ENCODE measurements around the gene TLX1. TPM values are rescaled to one million over a fixed set of nuclear protein-coding genes. Genes with fewer than 3 reads are reported as not detected.

The TLX1 gene
- total RNA-seq, 2 experiments from 2014 or later: not detected

GRCh38 chr10:101161494-101162299, 30.6 kb downstream of the TLX1 start:
- POLR2A ChIA-PET: no interaction called here
- peaks cover 53% of the 10 kb centered on the region for H3K27me3 Mint-ChIP-seq

GRCh38 chr10:101162677-101163076, 31.6 kb downstream of the TLX1 start:
- CTCF ChIA-PET: no interaction called here
- Mint-ChIP-seq H3K9me3 (no peaks in the 10 kb centered on the region), H3K27ac (no peak overlapping the region), H3K4me1 (ENCODE audit: low read depth) (peaks cover 8% of the 10 kb centered on the region), H3K27me3 (peaks cover 54% of the 10 kb centered on the region), H3K4me3 (no peak overlapping the region), H3K36me3 (no peaks in the 10 kb centered on the region)
- POLR2A ChIA-PET: no interaction called here
- DNase-seq: no peak
- intact Hi-C loops (cut with micrococcal nuclease): loop anchor here (5.0 kb wide), 2 partner anchors 50 to 410 kb away; no protein-coding TSS in a partner anchor

More at GRCh38 chr10:101161494-101162299, 30.6 kb downstream of the TLX1 start:
- Mint-ChIP-seq H3K36me3 (no peaks in the 10 kb centered on the region), H3K4me1 (ENCODE audit: low read depth) (peaks cover 8% of the 10 kb centered on the region), H3K4me3 (no peak overlapping the region), H3K27ac (no peak overlapping the region), H3K9me3 (no peaks in the 10 kb centered on the region)
- peak; percentile 82 for DNase-seq
- CTCF ChIA-PET: interaction anchor here (0.5 to 2.1 kb wide), 35 partner anchors 10 to 679 kb away, joined by 3 to 26 read pairs (median 4); partner anchors contain the start of genes DPCD, PDZD7, POLL and SFXN3
- intact Hi-C loops (cut with micrococcal nuclease): loop anchor here (5.0 kb wide), 2 partner anchors 51 to 411 kb away; no protein-coding TSS in a partner anchor

GRCh38 chr10:101164020-101164419, 32.9 kb downstream of the TLX1 start:
- no peak overlapping the region for H3K4me3 Mint-ChIP-seq
- no peaks in the 10 kb centered on the region for H3K36me3 Mint-ChIP-seq
- DNase-seq: no peak
- CTCF ChIA-PET: interaction anchor here (0.7 to 1.2 kb wide), 3 partner anchors 10 to 50 kb away, joined by 3 read pairs; no protein-coding TSS in a partner anchor
- no peaks in the 10 kb centered on the region for H3K9me3 Mint-ChIP-seq
- H3K27ac Mint-ChIP-seq: no peak overlapping the region
- peaks cover 8% of the 10 kb centered on the region for H3K4me1 Mint-ChIP-seq (ENCODE audit: low read depth)
- intact Hi-C loops (cut with micrococcal nuclease): loop anchor here (5.0 kb wide), 2 partner anchors 48 to 408 kb away; no protein-coding TSS in a partner anchor
- POLR2A ChIA-PET: no interaction called here
- H3K27me3 Mint-ChIP-seq: peaks cover 49% of the 10 kb centered on the region

GRCh38 chr10:101165736-101166135, 34.6 kb downstream of the TLX1 start:
- no peak overlapping the region for H3K4me3 Mint-ChIP-seq
- ChIA-PET POLR2A (no interaction called here), CTCF (interaction anchor here (1.2 to 2.3 kb wide), 4 partner anchors 8 to 48 kb away, joined by 4 to 9 read pairs (median 6); no protein-coding TSS in a partner anchor)
- peaks cover 8% of the 10 kb centered on the region for H3K4me1 Mint-ChIP-seq (ENCODE audit: low read depth)
- DNase-seq: no peak
- H3K36me3 Mint-ChIP-seq: no peaks in the 10 kb centered on the region
- H3K27me3 Mint-ChIP-seq: peaks cover 47% of the 10 kb centered on the region
- H3K27ac Mint-ChIP-seq: no peak overlapping the region
- intact Hi-C loops (cut with micrococcal nuclease): no loop called here
- no peaks in the 10 kb centered on the region for H3K9me3 Mint-ChIP-seq

- peaks cover 45% of the 10 kb centered on the region for H3K27me3 Mint-ChIP-seq
- POLR2A ChIA-PET: no interaction called here
- DNase-seq: no peak
- peaks cover 7% of the 10 kb centered on the region for H3K4me1 Mint-ChIP-seq (ENCODE audit: low read depth)
- H3K4me3 Mint-ChIP-seq: no peak overlapping the region
- H3K36me3 Mint-ChIP-seq: no peaks in the 10 kb centered on the region
- CTCF ChIA-PET: interaction anchor here (1.2 to 2.3 kb wide), 4 partner anchors 9 to 47 kb away, joined by 4 to 9 read pairs (median 6); no protein-coding TSS in a partner anchor
- no peak overlapping the region for H3K27ac Mint-ChIP-seq
- no peaks in the 10 kb centered on the region for H3K9me3 Mint-ChIP-seq
- intact Hi-C loops (cut with micrococcal nuclease): no loop called here
Measured at GRCh38 chr10:101166430-101166829, 35.3 kb downstream of the TLX1 start.

- H3K4me3 Mint-ChIP-seq: no peak overlapping the region
- no peak overlapping the region for H3K27ac Mint-ChIP-seq
- peaks cover 38% of the 10 kb centered on the region for H3K27me3 Mint-ChIP-seq
- no peak for DNase-seq
- CTCF ChIA-PET: interaction anchor here (1.6 to 2.3 kb wide), 3 partner anchors 11 to 41 kb away, joined by 3 to 8 read pairs (median 6); no protein-coding TSS in a partner anchor
- intact Hi-C loops (cut with micrococcal nuclease): no loop called here
- H3K36me3 Mint-ChIP-seq: peaks cover 3% of the 10 kb centered on the region
- no peaks in the 10 kb centered on the region for H3K4me1 Mint-ChIP-seq (ENCODE audit: low read depth)
- peaks cover 15% of the 10 kb centered on the region for H3K9me3 Mint-ChIP-seq
- POLR2A ChIA-PET: no interaction called here
Measured at GRCh38 chr10:101172741-101173140, 41.6 kb downstream of the TLX1 start.

GRCh38 chr10:101174319-101174718, 43.2 kb downstream of the TLX1 start:
- ChIA-PET POLR2A (no interaction called here), CTCF (interaction anchor here (0.6 to 1.7 kb wide), 4 partner anchors 11 to 32 kb away, joined by 3 to 6 read pairs (median 3); no protein-coding TSS in a partner anchor)
- peaks cover 43% of the 10 kb centered on the region for H3K27me3 Mint-ChIP-seq

GRCh38 chr10:101176577-101176976, 45.5 kb downstream of the TLX1 start:
- no peaks in the 10 kb centered on the region for H3K4me1 Mint-ChIP-seq (ENCODE audit: low read depth)
- CTCF ChIA-PET: interaction anchor here (1.6 to 2.1 kb wide), 2 partner anchors 15 to 38 kb away, joined by 5 read pairs; no protein-coding TSS in a partner anchor
- intact Hi-C loops (cut with micrococcal nuclease): no loop called here
- no peak overlapping the region for H3K27ac Mint-ChIP-seq
- H3K36me3 Mint-ChIP-seq: peaks cover 3% of the 10 kb centered on the region
- H3K27me3 Mint-ChIP-seq: peaks cover 50% of the 10 kb centered on the region
- no peak overlapping the region for H3K4me3 Mint-ChIP-seq
- POLR2A ChIA-PET: no interaction called here
- H3K9me3 Mint-ChIP-seq: peaks cover 15% of the 10 kb centered on the region
- no peak for DNase-seq

More at GRCh38 chr10:101174319-101174718, 43.2 kb downstream of the TLX1 start:
- intact Hi-C loops (cut with micrococcal nuclease): no loop called here
- H3K4me1 Mint-ChIP-seq (ENCODE audit: low read depth): no peaks in the 10 kb centered on the region
- peaks cover 3% of the 10 kb centered on the region for H3K36me3 Mint-ChIP-seq
- DNase-seq: no peak
- no peak overlapping the region for H3K27ac Mint-ChIP-seq
- H3K9me3 Mint-ChIP-seq: peaks cover 15% of the 10 kb centered on the region
- no peak overlapping the region for H3K4me3 Mint-ChIP-seq

- peaks cover 27% of the 10 kb centered on the region for H3K27me3 Mint-ChIP-seq
- no peak for DNase-seq
- intact Hi-C loops (cut with micrococcal nuclease): no loop called here
- H3K36me3 Mint-ChIP-seq: no peaks in the 10 kb centered on the region
- H3K4me3 Mint-ChIP-seq: no peak overlapping the region
- no peak overlapping the region for H3K27ac Mint-ChIP-seq
- H3K4me1 Mint-ChIP-seq (ENCODE audit: low read depth): no peaks in the 10 kb centered on the region
- H3K9me3 Mint-ChIP-seq: no peaks in the 10 kb centered on the region
- ChIA-PET POLR2A (no interaction called here), CTCF (interaction anchor here (2.2 kb wide), 1 partner anchor 41 kb away, joined by 5 read pairs; no protein-coding TSS in a partner anchor)
Measured at GRCh38 chr10:101182936-101183335, 51.8 kb downstream of the TLX1 start.

- Mint-ChIP-seq H3K27me3 (peaks cover 20% of the 10 kb centered on the region), H3K9me3 (no peaks in the 10 kb centered on the region), H3K27ac (no peak overlapping the region), H3K4me1 (ENCODE audit: low read depth) (no peaks in the 10 kb centered on the region), H3K36me3 (no peaks in the 10 kb centered on the region), H3K4me3 (no peak overlapping the region)
- POLR2A ChIA-PET: no interaction called here
- CTCF ChIA-PET: no interaction called here
- intact Hi-C loops (cut with micrococcal nuclease): no loop called here
- no peak for DNase-seq
Measured at GRCh38 chr10:101183458-101184183, 52.5 kb downstream of the TLX1 start.

Measured in activated CD4-positive, alpha-beta memory T cell treated with anti-CD3 and anti-CD28 coated beads for 36 hours (primary cell).